Nephron (organoid): Measurements from ENCODE around the gene PRIM2.
"Not testable (repeated sequence)": the region's sequence is repeated elsewhere in the genome, so short reads cannot be mapped to it uniquely, and the experiment has no call there.

ENCODE experiments used
- H3K27ac Mint-ChIP-seq, 3 experiments: 2 replicates each; pipeline ENCODE4 v1.8.0; 2020; ENCODE audit warnings: mixed read lengths in 3 of 3, mild to moderate bottlenecking in 2 of 3, moderate library complexity in 1 of 3
- H3K27me3 Mint-ChIP-seq: 2 replicates; pipeline ENCODE4 v1.8.0; 2021; ENCODE audit warnings: low read depth, mild to moderate bottlenecking, moderate library complexity, mixed read lengths
- H3K36me3 Mint-ChIP-seq: 2 replicates; pipeline ENCODE4 v1.8.0; 2020; ENCODE audit warnings: low read depth, mixed read lengths
- H3K4me1 Mint-ChIP-seq: 2 replicates; pipeline ENCODE4 v1.8.0; 2020; ENCODE audit warnings: mixed read lengths
- H3K4me3 Mint-ChIP-seq, 3 experiments: 2 replicates each; pipeline ENCODE4 v1.8.0; 2020; ENCODE audit warnings: mild to moderate bottlenecking in 3 of 3, mixed read lengths in 3 of 3, moderate library complexity in 2 of 3
- H3K9me3 Mint-ChIP-seq: 2 replicates; pipeline ENCODE4 v1.8.0; 2020; ENCODE audit warnings: mixed read lengths
- TF ChIP-seq, protein P1 (sequence below), 3 experiments: fragments of 200-600 bp; sonication (generic); IDR thresholded peaks; one replicate each; pipeline ENCODE4 v1.5.0; 2021; ENCODE audit warnings: antibody characterized with exemption in 3 of 3; ENCODE audit not compliant: unreplicated experiment in 3 of 3

The PRIM2 gene

DNA sequence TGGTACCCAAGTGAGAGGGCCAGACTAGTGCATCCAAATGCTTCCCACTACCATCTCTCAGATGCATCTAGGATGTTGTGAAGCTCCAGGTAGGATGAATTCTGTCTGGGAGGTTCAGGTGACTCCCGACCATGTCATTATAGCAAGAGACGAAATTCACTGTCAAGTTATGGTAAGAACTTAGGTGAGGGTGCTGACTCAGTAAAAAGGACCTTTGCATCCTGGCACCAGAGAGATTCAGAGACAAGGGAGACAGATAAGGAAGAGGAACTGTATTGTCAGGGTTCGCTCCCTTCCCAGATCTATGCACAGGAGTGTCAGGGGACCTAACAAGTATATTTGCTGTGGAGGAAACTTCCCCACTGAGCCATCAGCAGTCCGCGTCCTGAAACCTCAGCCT lies 11.2 kb upstream of the PRIM2 start:
- H3K4me1 Mint-ChIP-seq = peaks cover 28% of the 10 kb centered on the region
- TF ChIP-seq, protein P1, sequence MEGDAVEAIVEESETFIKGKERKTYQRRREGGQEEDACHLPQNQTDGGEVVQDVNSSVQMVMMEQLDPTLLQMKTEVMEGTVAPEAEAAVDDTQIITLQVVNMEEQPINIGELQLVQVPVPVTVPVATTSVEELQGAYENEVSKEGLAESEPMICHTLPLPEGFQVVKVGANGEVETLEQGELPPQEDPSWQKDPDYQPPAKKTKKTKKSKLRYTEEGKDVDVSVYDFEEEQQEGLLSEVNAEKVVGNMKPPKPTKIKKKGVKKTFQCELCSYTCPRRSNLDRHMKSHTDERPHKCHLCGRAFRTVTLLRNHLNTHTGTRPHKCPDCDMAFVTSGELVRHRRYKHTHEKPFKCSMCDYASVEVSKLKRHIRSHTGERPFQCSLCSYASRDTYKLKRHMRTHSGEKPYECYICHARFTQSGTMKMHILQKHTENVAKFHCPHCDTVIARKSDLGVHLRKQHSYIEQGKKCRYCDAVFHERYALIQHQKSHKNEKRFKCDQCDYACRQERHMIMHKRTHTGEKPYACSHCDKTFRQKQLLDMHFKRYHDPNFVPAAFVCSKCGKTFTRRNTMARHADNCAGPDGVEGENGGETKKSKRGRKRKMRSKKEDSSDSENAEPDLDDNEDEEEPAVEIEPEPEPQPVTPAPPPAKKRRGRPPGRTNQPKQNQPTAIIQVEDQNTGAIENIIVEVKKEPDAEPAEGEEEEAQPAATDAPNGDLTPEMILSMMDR (IDR thresholded peaks at IDR 0.05; ENCODE audit: unreplicated experiment in 3 of 3) = no peak
- H3K4me3 Mint-ChIP-seq = no peak overlapping the region
- H3K27ac Mint-ChIP-seq = peak overlapping the region in 2 of 3 experiments; percentile 88 to 93
- H3K27me3 Mint-ChIP-seq = peaks cover 4% of the 10 kb centered on the region
- no peaks in the 10 kb centered on the region for H3K9me3 Mint-ChIP-seq
- H3K36me3 Mint-ChIP-seq = no peaks in the 10 kb centered on the region

DNA sequence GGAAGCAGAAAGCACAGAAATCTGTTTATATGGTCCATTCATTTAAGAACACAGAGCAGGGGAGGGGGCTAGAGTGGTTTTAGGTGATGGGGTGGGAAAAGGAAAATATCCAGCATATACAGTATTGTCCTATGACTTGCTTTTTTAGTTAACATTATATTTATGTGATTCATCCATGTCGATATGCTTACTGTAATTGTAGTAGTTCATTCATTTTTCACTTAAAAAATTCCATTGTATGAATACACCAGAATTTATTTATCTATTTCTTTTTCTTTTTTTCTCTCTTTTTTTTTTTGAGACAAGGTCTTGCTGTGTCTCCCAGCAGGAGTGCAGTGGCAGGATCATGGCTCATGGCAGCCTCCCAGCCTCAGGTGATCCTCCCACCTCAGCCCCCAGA lies 9.6 kb upstream of the PRIM2 start:
- Mint-ChIP-seq H3K4me3 (no peak overlapping the region), H3K9me3 (peaks cover 2% of the 10 kb centered on the region)

DNA sequence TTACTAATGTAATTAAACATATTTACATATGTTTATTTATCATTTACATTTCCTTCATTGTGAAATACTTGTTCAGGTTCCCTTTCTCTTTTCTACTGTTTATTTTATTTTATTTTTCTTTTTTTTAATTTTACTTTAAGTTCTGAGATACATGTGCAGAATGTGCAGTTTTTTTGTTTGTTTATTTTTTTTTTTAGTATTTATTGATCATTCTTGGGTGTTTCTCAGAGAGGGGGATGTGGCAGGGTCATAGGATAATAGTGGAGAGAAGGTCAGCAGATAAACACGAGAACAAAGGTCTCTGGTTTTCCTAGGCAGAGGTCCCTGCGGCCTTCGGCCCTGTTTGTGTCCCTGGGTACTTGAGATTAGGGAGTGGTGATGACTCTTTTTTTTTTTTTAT lies 8.7 kb upstream of the PRIM2 start:
- H3K4me3 Mint-ChIP-seq, H3K27me3 Mint-ChIP-seq, H3K27ac Mint-ChIP-seq, H3K9me3 Mint-ChIP-seq, H3K36me3 Mint-ChIP-seq: not testable (repeated sequence)
- H3K4me1 Mint-ChIP-seq = peaks cover 39% of the 10 kb centered on the region

More for the DNA sequence above, 9.6 kb upstream of the PRIM2 start:
- peaks cover 9% of the 10 kb centered on the region for H3K27me3 Mint-ChIP-seq
- H3K4me1 Mint-ChIP-seq = peaks cover 30% of the 10 kb centered on the region
- H3K27ac Mint-ChIP-seq = peak overlapping the region in 2 of 3 experiments; percentile 20 to 32
- H3K36me3 Mint-ChIP-seq = no peaks in the 10 kb centered on the region
- TF ChIP-seq, protein P1 (IDR thresholded peaks at IDR 0.05; ENCODE audit: unreplicated experiment in 3 of 3) = no peak

DNA sequence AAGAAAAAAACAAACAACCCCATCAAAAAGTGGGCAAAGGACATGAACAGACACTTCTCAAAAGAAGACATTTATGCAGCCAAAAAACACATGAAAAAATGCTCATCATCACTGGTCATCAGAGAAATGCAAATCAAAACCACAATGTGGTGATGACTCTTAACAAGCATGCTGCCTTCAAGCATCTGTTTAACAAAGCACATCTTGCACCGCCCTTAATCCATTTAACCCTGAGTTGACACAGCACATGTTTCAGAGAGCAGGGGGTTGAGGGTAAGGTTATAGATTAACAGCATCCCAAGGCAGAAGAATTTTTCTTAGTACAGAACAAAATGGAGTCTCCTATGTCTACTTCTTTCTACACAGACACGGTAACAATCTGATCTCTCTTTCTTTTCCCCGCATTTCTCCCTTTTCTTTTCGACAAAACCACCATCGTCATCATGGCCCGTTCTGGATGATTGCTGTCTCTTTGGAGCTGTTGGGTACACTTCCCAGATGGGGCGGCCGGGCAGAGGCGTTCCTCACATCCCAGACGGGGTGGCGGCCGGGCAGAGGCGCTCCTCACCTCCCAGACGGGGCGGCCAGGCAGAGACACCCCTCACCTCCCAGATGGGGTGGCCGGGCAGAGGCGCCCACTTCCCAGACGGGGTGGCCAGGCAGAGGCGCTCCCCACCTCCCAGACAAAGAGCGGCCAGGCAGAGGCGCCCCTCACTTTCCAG lies 7.2 kb upstream of the PRIM2 start:
- H3K4me1 Mint-ChIP-seq = peaks cover 34% of the 10 kb centered on the region
- H3K27ac Mint-ChIP-seq, H3K4me3 Mint-ChIP-seq, H3K9me3 Mint-ChIP-seq, H3K36me3 Mint-ChIP-seq, H3K27me3 Mint-ChIP-seq: not testable (repeated sequence)

DNA sequence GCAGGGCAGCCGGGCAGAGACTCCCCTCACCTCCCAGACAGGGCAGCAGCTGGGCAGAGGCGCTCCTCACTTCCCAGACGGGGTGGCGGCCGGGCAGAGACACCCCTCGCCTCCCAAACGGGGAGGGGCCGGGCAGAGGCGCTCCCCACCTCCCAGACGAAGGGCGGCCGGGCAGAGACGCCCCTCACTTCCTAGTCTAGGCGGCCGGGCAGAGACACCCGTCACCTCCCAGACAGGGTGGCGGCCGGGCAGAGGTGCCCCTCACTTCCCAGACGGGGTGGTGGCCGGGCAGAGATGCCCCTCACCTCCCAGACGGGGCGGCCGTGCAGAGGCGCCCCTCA lies 6.6 kb upstream of the PRIM2 start:
- Mint-ChIP-seq H3K27ac (no peak overlapping the region), H3K9me3 (peaks cover 7% of the 10 kb centered on the region), H3K27me3 (peaks cover 9% of the 10 kb centered on the region), H3K36me3 (no peaks in the 10 kb centered on the region), H3K4me3 (no peak overlapping the region), H3K4me1 (peaks cover 35% of the 10 kb centered on the region)
- TF ChIP-seq, protein P1 (IDR thresholded peaks at IDR 0.05; ENCODE audit: unreplicated experiment in 3 of 3) = no peak

DNA sequence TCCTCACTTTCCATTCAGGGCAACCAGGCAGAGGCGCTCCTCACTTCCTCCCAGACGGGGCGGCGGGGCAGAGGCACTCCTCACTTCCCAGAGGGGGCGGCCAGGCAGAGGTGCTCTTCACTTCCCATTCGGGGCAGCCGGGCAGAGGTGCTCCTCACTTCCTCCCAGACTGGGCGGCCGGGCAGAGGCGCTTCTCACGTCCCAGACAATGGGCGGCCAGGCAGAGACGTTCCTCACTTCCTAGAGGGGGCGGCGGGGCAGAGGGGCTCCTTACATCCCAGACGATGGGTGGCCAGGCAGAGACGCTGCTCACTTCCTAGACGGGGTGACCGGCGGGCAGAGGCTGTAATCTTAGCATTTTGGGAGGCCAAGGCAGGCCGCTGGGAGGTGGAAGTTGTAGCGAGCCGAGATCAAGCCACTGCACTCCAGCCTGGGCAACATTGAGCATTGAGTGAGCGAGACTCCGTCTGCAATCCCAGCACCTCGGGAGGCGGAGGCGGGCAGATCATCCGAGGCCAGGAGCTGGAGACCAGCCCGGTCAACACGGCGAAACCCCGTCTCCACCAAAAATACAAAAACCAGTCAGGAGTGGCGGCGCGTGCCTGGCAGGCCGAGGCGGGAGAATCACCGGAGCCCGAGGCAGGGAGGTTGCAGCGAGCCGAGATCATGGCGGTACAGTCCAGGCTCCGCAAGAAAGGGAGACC lies 6.0 kb upstream of the PRIM2 start:
- peaks cover 30% of the 10 kb centered on the region for H3K4me1 Mint-ChIP-seq
- H3K27ac Mint-ChIP-seq, H3K36me3 Mint-ChIP-seq, H3K27me3 Mint-ChIP-seq, H3K9me3 Mint-ChIP-seq, H3K4me3 Mint-ChIP-seq: not testable (repeated sequence)

DNA sequence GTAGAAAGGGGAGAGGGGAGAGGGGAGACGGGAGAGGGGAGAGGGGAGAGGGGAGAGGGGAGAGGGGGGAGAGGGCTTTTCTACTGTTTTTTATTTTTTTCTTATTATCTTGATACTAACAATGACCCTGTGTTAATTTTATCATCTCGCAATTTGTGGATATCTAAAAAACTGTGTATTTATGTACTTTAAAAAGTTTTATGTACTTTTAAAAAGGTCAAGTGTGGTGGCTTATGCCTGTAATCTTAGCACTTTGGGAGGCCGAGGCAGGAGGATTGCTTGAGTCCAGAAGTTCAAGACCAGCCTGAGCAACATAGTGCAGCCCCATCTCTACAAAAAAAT lies 5.5 kb upstream of the PRIM2 start:
- Mint-ChIP-seq H3K4me3 (no peak overlapping the region), H3K27me3 (peaks cover 5% of the 10 kb centered on the region), H3K9me3 (peaks cover 7% of the 10 kb centered on the region), H3K36me3 (no peaks in the 10 kb centered on the region), H3K27ac (no peak overlapping the region), H3K4me1 (peaks cover 30% of the 10 kb centered on the region)
- TF ChIP-seq, protein P1 (IDR thresholded peaks at IDR 0.05; ENCODE audit: unreplicated experiment in 3 of 3) = no peak
